Hepatocyte (in vitro differentiated cells): ENCODE measurements around the gene ARSD.

Experiments used
- EZH2phosphoT487 ChIP-seq: fragments of 200-600 bp; sonication (generic); IDR thresholded peaks from one replicate; pipeline ENCODE4 v1.6.1; 2018; ENCODE audit warnings: antibody characterized with exemption, mild to moderate bottlenecking, low read depth, moderate library complexity; ENCODE audit not compliant: unreplicated experiment, severe bottlenecking
- TF ChIP-seq, protein P1 (sequence below): fragments of 200-600 bp; sonication (generic); IDR thresholded peaks from 2 replicates; pipeline ENCODE4 v1.5.1; 2016; ENCODE audit warnings: antibody characterized with exemption, mild to moderate bottlenecking; ENCODE audit not compliant: poor library complexity

DNA sequence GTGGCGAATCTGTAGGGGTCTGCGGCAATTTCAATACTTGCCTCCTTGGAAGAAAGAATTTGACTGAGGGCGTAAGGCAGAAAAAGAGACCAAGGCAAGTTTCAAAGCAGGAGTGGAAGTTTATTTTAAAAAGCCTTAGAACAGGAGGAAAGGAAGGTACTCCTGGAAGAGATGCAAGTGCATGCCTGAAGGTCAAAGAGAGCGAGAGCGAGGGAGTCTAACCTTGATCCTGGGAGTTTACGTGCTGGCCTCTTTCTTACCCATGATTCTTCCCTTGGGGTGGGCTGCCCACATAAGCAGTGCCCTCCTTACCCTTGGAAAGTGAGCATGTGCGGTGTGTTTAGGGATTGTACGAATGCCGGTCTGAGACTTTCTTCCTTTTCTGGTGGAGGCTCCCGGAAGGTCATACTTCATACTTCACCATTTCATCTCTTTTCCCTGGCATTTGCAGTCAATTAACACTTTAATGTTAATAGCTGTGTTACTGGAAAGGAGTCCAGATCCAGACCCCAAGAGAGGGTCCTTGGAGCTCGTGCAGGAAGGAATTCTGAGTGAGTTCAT is 40.0 kb downstream of the ARSD start:
- TF ChIP-seq, protein P1, sequence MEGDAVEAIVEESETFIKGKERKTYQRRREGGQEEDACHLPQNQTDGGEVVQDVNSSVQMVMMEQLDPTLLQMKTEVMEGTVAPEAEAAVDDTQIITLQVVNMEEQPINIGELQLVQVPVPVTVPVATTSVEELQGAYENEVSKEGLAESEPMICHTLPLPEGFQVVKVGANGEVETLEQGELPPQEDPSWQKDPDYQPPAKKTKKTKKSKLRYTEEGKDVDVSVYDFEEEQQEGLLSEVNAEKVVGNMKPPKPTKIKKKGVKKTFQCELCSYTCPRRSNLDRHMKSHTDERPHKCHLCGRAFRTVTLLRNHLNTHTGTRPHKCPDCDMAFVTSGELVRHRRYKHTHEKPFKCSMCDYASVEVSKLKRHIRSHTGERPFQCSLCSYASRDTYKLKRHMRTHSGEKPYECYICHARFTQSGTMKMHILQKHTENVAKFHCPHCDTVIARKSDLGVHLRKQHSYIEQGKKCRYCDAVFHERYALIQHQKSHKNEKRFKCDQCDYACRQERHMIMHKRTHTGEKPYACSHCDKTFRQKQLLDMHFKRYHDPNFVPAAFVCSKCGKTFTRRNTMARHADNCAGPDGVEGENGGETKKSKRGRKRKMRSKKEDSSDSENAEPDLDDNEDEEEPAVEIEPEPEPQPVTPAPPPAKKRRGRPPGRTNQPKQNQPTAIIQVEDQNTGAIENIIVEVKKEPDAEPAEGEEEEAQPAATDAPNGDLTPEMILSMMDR: no peak
- TF ChIP-seq EZH2phosphoT487: no peak
